GM18870 (cell line): ENCODE data around the gene HAAO.
"Not testable (repeated sequence)": the region's sequence is repeated elsewhere in the genome, so short reads cannot be mapped to it uniquely, and the experiment has no call there.

Source experiments
- ATAC-seq: cut with Tn5 transposase; IDR thresholded peaks from one replicate; pipeline ENCODE4 v1.9.1; 2021; ENCODE audit warnings: moderate library complexity; ENCODE audit not compliant: unreplicated experiment

Gene HAAO

GRCh38 chr2:42792583-42793333 lies at the start of gene HAAO:
Gene HAAO, minus strand, starts transcription at chr2:42792583. Its CDS starts 47 bp downstream, at chr2:42792536.
- ATAC-seq = no peak

- no peak for ATAC-seq
Observed at GRCh38 chr2:42841344-42841743, 49.0 kb upstream of the HAAO start.

GRCh38 chr2:42840760-42841159 lies 48.4 kb upstream of the HAAO start:
- ATAC-seq = no peak

- no peak for ATAC-seq
Observed at GRCh38 chr2:42839809-42840501, 47.6 kb upstream of the HAAO start.

- no peak for ATAC-seq
Observed at GRCh38 chr2:42838133-42838532, 45.8 kb upstream of the HAAO start.

GRCh38 chr2:42835577-42836371 lies 43.4 kb upstream of the HAAO start:
- ATAC-seq = no peak

GRCh38 chr2:42834161-42834560 lies 41.8 kb upstream of the HAAO start:
- ATAC-seq = no peak

- no peak for ATAC-seq
Observed at GRCh38 chr2:42832289-42832634, 39.9 kb upstream of the HAAO start.

- ATAC-seq = not testable (repeated sequence)
Observed at GRCh38 chr2:42831575-42832288, 39.3 kb upstream of the HAAO start.

GRCh38 chr2:42830922-42831574 lies 38.7 kb upstream of the HAAO start:
- ATAC-seq = no peak

- ATAC-seq = no peak
Observed at GRCh38 chr2:42829671-42830440, 37.5 kb upstream of the HAAO start.

GRCh38 chr2:42828487-42829425 lies 36.4 kb upstream of the HAAO start:
- ATAC-seq = peak; percentile 65

GRCh38 chr2:42827647-42828486 lies 35.5 kb upstream of the HAAO start:
- no peak for ATAC-seq

GRCh38 chr2:42826231-42826630 lies 33.8 kb upstream of the HAAO start:
- no peak for ATAC-seq

- no peak for ATAC-seq
Observed at GRCh38 chr2:42824454-42824807, 32.0 kb upstream of the HAAO start.

- no peak for ATAC-seq
Observed at GRCh38 chr2:42823744-42824453, 31.5 kb upstream of the HAAO start.

- ATAC-seq = no peak
Observed at GRCh38 chr2:42819160-42819559, 26.8 kb upstream of the HAAO start.
